Activated CD8-positive, alpha-beta memory T cell treated with anti-CD3 and anti-CD28 coated beads, Interleukin-2, amount 50 U/mL, for 48 hours (primary cell): ENCODE results near the gene LPCAT3.
"Not testable (repeated sequence)": the region's sequence is repeated elsewhere in the genome, so short reads cannot be mapped to it uniquely, and the experiment has no call there.

ENCODE experiments used
- DNase-seq: peaks from one replicate; pipeline ENCODE4 v3.0.0-alpha.2; 2020

The LPCAT3 gene

DNA sequence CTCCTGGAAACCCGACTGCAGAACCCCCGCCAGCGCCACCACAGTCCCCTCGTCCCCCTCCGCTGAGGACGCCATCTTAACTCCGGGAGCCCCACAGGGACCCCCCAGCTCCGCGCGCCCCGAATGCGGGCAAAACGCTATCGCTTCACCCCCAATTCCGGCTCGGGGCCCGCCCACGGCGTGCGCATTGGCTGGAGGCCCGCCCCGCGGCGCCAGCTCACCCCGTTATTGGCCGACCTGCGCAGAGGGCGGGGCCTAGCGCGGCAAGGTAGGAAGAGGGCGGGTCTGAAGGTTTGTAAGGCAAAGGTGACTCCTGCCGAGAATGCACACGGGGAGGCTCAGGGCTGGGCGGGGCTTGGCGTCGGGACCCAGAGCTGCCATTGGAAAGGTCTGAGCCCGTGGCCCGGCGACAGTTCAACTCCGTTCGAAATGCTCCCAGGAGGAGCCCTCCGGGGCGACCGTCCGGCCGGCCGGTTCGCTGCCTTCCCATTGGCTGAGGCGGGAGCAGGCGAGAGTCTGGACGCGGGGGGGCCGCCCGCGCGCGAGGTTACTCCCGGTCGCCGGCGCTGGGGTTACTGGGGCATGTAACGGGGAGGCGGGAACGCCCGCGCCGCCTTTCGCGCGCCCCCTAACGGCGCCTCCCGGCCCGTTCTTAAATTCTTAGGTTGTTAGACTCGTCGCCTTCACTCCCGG lies at the start of gene LPCAT3:
Gene LPCAT3, minus strand, starts transcription at position 127 of the 693 bp plus-strand sequence. Its CDS starts 52 bp downstream, at position 75.
- DNase-seq: peak; percentile 98

DNA sequence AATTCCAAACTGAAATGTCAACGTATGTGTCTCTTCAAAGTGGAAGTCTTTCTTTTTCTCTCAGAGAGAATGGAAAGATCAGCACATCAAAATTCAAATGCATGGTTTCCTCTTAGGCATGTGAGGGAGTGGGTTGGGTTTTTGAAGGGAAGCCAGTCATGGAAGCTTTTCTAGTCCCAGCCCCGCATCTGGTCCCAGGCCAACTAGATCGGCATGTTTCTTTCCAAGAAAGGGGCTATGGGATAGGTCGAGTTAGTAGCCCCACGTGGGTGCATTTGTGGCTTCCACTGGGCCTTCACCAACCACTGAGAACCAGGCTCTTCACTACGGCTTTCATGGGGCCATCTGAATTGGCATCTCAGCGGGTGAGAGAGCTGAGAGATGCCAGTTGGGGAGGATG lies 48.8 kb upstream of the LPCAT3 start:
- no peak for DNase-seq

DNA sequence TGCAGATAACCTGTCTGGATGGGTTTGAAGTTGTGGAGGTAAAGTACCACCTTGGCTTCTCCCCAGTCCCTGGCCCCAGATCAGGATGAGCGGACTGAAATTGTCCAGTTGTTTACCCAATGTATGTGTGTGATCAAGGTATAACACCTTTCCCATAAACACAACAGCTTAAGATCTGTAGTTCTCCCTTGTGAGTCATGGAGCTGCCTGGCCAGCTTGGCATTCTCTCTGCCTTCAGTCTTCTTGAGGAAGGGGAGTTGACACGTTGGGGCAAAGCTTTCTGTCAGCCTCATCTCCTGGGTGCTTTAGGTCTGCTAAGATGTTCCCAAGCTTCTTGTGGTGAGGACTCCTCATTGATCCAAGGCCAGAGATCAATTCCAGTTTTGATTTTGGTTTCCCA lies 48.3 kb upstream of the LPCAT3 start:
- no peak for DNase-seq

DNA sequence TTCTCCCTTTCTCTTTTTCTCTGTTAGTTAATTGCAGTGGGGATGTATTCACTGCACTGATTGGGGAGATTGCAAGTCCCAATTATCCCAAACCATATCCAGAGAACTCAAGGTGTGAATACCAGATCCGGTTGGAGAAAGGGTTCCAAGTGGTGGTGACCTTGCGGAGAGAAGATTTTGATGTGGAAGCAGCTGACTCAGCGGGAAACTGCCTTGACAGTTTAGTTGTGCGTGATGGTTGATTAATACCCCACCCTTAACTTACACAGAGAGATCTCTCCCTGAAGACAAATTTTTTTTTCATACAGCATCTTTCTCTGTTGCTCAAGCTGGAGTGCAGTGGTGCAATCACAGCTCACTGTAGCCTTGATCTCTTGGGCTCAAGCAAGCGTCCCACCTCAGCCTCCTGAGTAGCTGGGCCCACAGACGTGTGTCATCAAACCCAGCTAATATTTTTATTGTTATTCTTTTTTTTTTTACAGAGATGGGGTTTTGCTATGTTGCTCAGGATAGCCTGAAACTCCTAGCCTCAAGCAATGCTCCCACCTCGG lies 46.9 kb upstream of the LPCAT3 start:
- no peak for DNase-seq

DNA sequence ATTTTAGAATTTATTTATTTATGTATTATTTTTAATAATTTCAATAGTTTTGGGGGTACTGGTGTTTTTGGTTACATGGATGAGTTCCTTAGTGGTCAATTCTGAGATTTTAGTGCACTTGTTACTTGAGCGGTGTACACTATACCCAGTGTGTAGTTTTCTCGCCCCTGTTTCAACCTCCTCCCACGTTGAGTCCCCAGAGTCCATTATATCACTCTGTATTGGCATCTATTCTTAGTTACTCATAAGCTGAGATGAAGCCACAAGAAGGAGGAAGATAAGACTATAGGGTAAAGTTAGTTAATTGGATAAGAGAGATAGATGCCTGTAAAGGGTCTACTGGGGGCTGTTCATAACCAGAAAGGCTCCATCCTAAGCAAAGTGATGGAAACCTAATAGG lies 46.2 kb upstream of the LPCAT3 start:
- DNase-seq: no peak

- DNase-seq: no peak
Observed at GRCh38 chr12:7061596-7061995, 43.3 kb upstream of the LPCAT3 start.

DNA sequence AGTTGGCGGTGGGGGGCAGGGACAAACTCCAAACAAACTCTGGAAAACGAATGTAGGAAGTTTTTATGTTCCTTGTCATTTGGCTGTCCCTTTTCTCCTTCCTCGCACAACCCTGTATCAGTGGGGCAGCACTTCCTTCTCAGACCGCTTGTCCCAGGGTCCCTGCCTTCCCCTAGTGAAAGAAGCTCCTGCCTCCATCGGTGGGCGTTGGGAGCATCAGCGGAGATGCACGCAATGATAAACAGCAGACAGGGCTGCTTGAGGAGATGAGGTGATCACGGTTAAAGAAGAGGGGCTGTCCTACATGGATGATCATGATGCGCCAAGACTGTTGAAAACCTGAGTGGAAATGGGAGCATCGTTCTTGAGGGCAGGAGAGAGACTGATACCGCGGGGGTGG lies 42.9 kb upstream of the LPCAT3 start:
- no peak for DNase-seq

- no peak for DNase-seq
Observed at GRCh38 chr12:7060353-7060954, 42.2 kb upstream of the LPCAT3 start, which contains the start of gene C1S. Gene C1S, plus strand, starts transcription at chr12:7060718. Its CDS starts 1,195 bp downstream, at chr12:7061913.

DNA sequence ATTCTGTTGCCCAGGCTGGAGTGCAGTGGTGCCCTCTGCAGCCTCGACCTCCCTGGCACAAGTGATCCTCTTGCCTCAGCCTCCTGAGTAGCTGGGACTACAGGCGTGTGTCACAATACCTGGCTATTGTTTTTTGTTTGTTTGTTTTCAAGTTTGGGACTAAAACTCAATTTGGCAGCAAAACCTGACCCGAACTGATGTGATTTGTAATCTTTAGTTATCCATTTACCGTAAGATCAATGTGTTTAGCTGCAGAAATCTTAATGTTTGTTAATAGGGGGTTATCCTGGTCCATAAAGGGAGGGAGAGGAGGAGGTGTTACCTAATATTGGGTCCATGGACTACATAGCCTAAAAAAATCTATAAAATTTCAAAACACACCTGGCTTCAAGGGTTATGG lies 41.5 kb upstream of the LPCAT3 start:
- no peak for DNase-seq

- DNase-seq: no peak
Observed at GRCh38 chr12:7058850-7059395, 40.6 kb upstream of the LPCAT3 start.

- DNase-seq: no peak
Observed at GRCh38 chr12:7058163-7058845, 40.0 kb upstream of the LPCAT3 start.

DNA sequence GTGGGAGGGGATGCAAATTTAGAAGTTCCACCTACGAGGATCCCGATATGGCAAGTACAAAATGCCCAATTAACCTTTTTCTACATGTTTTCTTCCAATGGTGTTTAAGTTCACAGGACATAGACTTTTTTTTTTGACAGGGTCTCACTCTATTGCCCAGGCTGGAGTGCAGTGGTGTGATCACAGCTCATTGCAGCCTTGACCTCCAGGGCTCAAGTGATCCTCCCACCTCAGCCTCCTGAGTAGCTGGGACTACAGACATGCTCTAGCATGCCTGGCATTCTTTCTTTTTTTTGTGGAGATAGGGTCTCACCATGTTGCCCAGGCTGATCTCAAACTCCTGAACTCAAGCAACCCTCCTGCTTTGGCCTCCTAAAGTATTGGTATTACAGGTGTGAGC lies 37.5 kb upstream of the LPCAT3 start:
- DNase-seq: not testable (repeated sequence)

GRCh38 chr12:7054925-7055324 lies 36.6 kb upstream of the LPCAT3 start:
- no peak for DNase-seq

DNA sequence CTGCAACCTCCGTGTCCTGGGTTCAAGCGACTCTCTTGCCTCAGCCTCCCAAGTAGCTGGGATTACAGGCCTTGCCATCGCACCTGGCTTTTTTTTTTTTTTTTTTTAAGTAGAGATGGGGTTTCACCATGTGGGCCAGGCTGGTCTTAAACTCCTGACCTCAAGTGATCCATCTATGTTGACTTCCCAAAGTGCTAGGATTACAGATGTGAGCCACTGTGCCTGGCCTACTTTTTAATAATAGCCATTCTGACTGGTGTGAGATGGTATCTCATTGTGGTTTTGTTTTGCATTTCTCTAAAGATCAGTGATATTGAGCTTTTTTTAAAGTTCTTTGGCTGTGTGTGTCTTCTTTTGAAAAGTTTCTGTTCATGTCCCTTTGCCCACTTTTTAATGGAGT lies 31.7 kb upstream of the LPCAT3 start:
- DNase-seq: not testable (repeated sequence)

- DNase-seq: not testable (repeated sequence)
Observed at GRCh38 chr12:7049445-7049951, 31.2 kb upstream of the LPCAT3 start.

DNA sequence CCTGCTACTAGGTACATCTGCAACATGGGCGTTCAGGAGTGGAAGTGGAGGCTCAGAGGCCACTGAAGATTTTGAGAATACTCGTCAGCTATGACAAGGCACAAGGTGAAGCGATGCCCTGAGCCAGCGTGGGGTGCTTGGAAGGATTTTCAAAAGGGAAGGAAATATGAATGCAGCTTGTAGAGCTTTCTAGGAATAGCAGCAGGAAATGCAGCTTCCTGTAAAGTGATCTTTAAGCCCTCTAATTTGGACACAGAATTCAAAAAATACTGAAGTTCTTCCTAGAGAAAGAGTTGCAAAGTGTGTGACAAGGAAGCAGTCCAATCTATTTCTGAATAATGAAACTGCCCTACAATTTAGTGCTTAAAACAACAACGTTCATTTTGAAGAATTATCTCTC lies 29.0 kb upstream of the LPCAT3 start:
- no peak for DNase-seq

DNA sequence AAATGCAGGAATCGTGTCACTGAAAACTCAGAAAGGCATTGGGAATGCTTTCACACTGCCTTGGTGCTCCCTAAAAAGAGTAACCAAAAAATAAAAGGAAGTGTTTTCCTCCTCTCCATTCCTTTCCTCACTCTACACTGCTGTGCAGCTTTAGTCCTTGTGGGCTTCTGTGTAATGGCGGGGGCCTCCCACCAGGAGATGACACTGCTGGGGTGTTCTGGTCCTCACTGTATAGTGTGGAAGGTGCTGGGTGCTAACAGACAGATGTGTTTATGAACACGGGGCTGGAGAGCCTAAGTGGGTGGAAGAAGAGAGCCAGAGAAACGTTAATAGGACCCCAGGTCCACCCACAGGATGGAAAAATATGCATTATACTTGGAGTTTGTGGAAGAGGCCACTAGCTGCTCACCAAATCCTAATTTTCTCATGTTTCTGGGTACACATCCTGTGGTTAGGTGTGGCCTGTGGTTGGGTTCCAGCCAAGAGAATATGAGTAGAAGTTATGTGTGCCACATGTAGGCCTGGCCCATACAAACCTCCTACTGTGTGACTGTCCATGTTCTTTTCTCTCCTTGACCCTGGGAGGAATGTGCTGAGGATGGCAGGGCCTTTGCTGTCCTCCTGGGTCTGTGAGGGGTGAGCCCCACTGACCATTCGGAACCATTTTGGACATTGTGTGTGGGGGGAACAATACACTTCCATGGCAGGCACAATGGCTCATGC lies 28.3 kb upstream of the LPCAT3 start:
- DNase-seq: no peak

- DNase-seq: no peak
Observed at GRCh38 chr12:7045913-7046312, 27.6 kb upstream of the LPCAT3 start.

DNA sequence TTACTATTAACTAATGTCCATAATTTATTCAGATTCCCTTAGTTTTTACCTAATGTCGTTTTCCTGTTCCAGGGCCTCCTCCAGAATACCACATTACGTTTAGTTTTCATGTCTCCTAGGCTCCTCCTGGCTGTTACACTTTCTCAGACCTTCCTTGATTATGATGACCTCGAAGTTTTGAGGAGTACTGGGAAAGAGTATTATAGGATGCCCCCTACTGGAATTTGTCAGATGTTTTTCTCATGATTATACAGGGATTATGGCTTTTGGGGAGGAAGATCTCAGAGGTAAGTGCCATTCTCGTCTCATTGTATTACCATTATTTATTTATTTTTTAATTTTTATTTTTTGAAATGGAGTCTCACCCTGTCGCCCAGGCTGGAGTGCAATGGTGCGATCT lies 24.6 kb upstream of the LPCAT3 start:
- DNase-seq: no peak

GRCh38 chr12:7039403-7039802 lies 21.1 kb upstream of the LPCAT3 start:
- DNase-seq: no peak

GRCh38 chr12:7038591-7038990 lies 20.3 kb upstream of the LPCAT3 start:
- DNase-seq: no peak

- DNase-seq: not testable (repeated sequence)
Observed at GRCh38 chr12:7037411-7037810, 19.1 kb upstream of the LPCAT3 start.

GRCh38 chr12:7035463-7035862 lies 17.2 kb upstream of the LPCAT3 start:
- no peak for DNase-seq
